GM18873 (cell line): ENCODE results near the gene ASAP2.
"Not testable (repeated sequence)": the region's sequence is repeated elsewhere in the genome, so short reads cannot be mapped to it uniquely, and the experiment has no call there.

ENCODE experiments used
- ATAC-seq: cut with Tn5 transposase; IDR thresholded peaks from one replicate; pipeline ENCODE4 v1.9.1; 2021; ENCODE audit warnings: mild to moderate bottlenecking, moderate library complexity, moderate number of reproducible peaks; ENCODE audit not compliant: unreplicated experiment, low FRiP score

ASAP2 gene

GRCh38 chr2:9210030-9210429, 3.4 kb downstream of the ASAP2 start:
- no peak for ATAC-seq

GRCh38 chr2:9211496-9211895, 4.9 kb downstream of the ASAP2 start:
- ATAC-seq, result no peak

- no peak for ATAC-seq
These were observed 5.5 kb downstream of the ASAP2 start for GRCh38 chr2:9212010-9212635.

- ATAC-seq, result no peak
These were observed 6.2 kb downstream of the ASAP2 start for GRCh38 chr2:9212661-9213411.

- ATAC-seq, result no peak
These were observed 7.0 kb downstream of the ASAP2 start for GRCh38 chr2:9213477-9214051.

- no peak for ATAC-seq
These were observed 8.3 kb downstream of the ASAP2 start for GRCh38 chr2:9214873-9215272.

- ATAC-seq, result no peak
These were observed 9.1 kb downstream of the ASAP2 start for GRCh38 chr2:9215680-9216079.

- not testable (repeated sequence) for ATAC-seq
These were observed 9.5 kb downstream of the ASAP2 start for GRCh38 chr2:9216143-9216542.

- no peak for ATAC-seq
These were observed 11.5 kb downstream of the ASAP2 start for GRCh38 chr2:9217838-9218770.

- no peak for ATAC-seq
These were observed 12.4 kb downstream of the ASAP2 start for GRCh38 chr2:9219027-9219445.

- ATAC-seq, result no peak
These were observed 13.6 kb downstream of the ASAP2 start for GRCh38 chr2:9220201-9220600.

GRCh38 chr2:9221223-9221622, 14.6 kb downstream of the ASAP2 start:
- ATAC-seq, result no peak

- no peak for ATAC-seq
These were observed 15.8 kb downstream of the ASAP2 start for GRCh38 chr2:9222239-9222892.

GRCh38 chr2:9222893-9223287, 16.3 kb downstream of the ASAP2 start:
- no peak for ATAC-seq

GRCh38 chr2:9225806-9226205, 19.2 kb downstream of the ASAP2 start:
- ATAC-seq, result no peak

- no peak for ATAC-seq
These were observed 20.1 kb downstream of the ASAP2 start for GRCh38 chr2:9226458-9227380.

GRCh38 chr2:9228088-9228751, 21.6 kb downstream of the ASAP2 start:
- ATAC-seq, result no peak

GRCh38 chr2:9228781-9229469, 22.3 kb downstream of the ASAP2 start:
- no peak for ATAC-seq
